Natural killer cell (primary cell): ENCODE results near the gene TMEM181. TPM values are rescaled to one million over a fixed set of nuclear protein-coding genes. Genes with fewer than 3 reads are reported as not detected.

Experiments used
- ATAC-seq, 3 donors: fragments of 150-1000 bp in 2 of 3; fragments of 200-7000 bp in 1 of 3; cut with Tn5 transposase; 1 replicate in 1 of 3; 2 replicates in 2 of 3; pipeline ENCODE4 v1.10.0; 2021; ENCODE audit warnings: mild to moderate bottlenecking in 2 of 3, moderate library complexity in 2 of 3
- DNase-seq, 2 donors: peaks; one replicate each; pipeline versions ENCODE4 v3.0.0 to v3.0.0-alpha.2; 2013 to 2021; ENCODE audit warnings: mixed read lengths in 1 of 2
- H3K27ac ChIP-seq: one replicate; pipeline ENCODE4 v1.5.1; 2013; ENCODE audit warnings: mild to moderate bottlenecking, low read length
- H3K27me3 ChIP-seq: one replicate; pipeline ENCODE4 v1.6.1; 2013; ENCODE audit warnings: low read length; ENCODE audit not compliant: control insufficient read depth, insufficient read depth
- H3K36me3 ChIP-seq: one replicate; pipeline ENCODE4 v1.6.1; 2013; ENCODE audit warnings: low read length; ENCODE audit not compliant: control insufficient read depth, insufficient read depth
- H3K4me1 ChIP-seq: one replicate; pipeline ENCODE4 v1.6.1; 2013; ENCODE audit warnings: low read length; ENCODE audit not compliant: control insufficient read depth, insufficient read depth
- H3K4me3 ChIP-seq: one replicate; pipeline ENCODE4 v1.5.1; 2013; ENCODE audit warnings: low read length
- H3K9me3 ChIP-seq: one replicate; pipeline ENCODE4 v1.6.1; 2013; ENCODE audit warnings: low read length; ENCODE audit not compliant: control insufficient read depth, insufficient read depth
- H3K27ac Mint-ChIP-seq, 2 donors: one replicate each; pipeline ENCODE4 v1.8.0; 2022; ENCODE audit warnings: mild to moderate bottlenecking in 2 of 2, mixed read lengths in 2 of 2, moderate library complexity in 1 of 2
- H3K27me3 Mint-ChIP-seq, 2 donors: one replicate each; pipeline ENCODE4 v1.8.0; 2022; ENCODE audit warnings: low read depth in 2 of 2, mixed read lengths in 2 of 2
- H3K36me3 Mint-ChIP-seq: one replicate; pipeline ENCODE4 v1.8.0; 2022; ENCODE audit warnings: mixed read lengths
- H3K4me1 Mint-ChIP-seq, 2 donors: one replicate each; pipeline ENCODE4 v1.8.0; 2022; ENCODE audit warnings: mixed read lengths in 2 of 2
- H3K4me3 Mint-ChIP-seq: one replicate; pipeline ENCODE4 v1.8.0; 2022; ENCODE audit warnings: mild to moderate bottlenecking, moderate library complexity, mixed read lengths
- H3K9me3 Mint-ChIP-seq, 2 donors: one replicate each; pipeline ENCODE4 v1.8.0; 2022; ENCODE audit warnings: mixed read lengths in 2 of 2
- CTCF ChIP-seq: fragments of 200-600 bp; IDR thresholded peaks from one replicate; pipeline ENCODE4 v1.8.0; 2022; ENCODE audit warnings: antibody characterized with exemption
- WGBS: methylation state at CpG from one replicate; pipeline ENCODE4 v1.1.7; 2013; ENCODE audit warnings: missing lambda C conversion rate; ENCODE audit not compliant: insufficient coverage; 5-methylcytosine and 5-hydroxymethylcytosine counted together
- intact Hi-C: fragments of 100-400 bp; cut with micrococcal nuclease; formaldehyde crosslinking; loops from one replicate; pipeline ENCODE4 v1.14.2; 2022
- total RNA-seq, 4 donors: library from RNA; stranded (reverse); fragments of 120-200 nt in 1 of 4; gene quantifications; one replicate each; pipeline versions ENCODE4 v1.2.3 to v1.2.4, GENCODE V29; 2013 to 2022

Gene TMEM181
- total RNA-seq, 3 donors from 2014 or later (not counting 1 experiment from before 2014, with no cell fraction given): 44.8 to 60.9 (median 45.0) TPM

GRCh38 chr6:158565482-158566040 is 5.7 kb downstream of the TMEM181 start:
- intact Hi-C loops: loop anchor here (5.0 to 10.0 kb wide), 2 partner anchors 87 to 149 kb away; partner anchors contain the start of gene SYTL3
- H3K4me1 Mint-ChIP-seq: peaks cover 95 to 98% of the 10 kb centered on the region in 2 donors
- H3K36me3 Mint-ChIP-seq: no peaks in the 10 kb centered on the region
- Histone ChIP-seq H3K4me3 (peak overlapping the region; percentile 4), H3K36me3 (no peaks in the 10 kb centered on the region), H3K9me3 (no peaks in the 10 kb centered on the region), H3K27ac (peak overlapping the region; percentile 75), H3K27me3 (no peaks in the 10 kb centered on the region), H3K4me1 (peaks cover 100% of the 10 kb centered on the region)
- no peaks in the 10 kb centered on the region for H3K27me3 Mint-ChIP-seq
- no peak for DNase-seq
- peak overlapping the region; percentile 88 to 96 for H3K27ac Mint-ChIP-seq
- TF ChIP-seq CTCF: no peak
- no peaks in the 10 kb centered on the region for H3K9me3 Mint-ChIP-seq
- H3K4me3 Mint-ChIP-seq: peak overlapping the region; percentile 89
- WGBS: 83% methylated on average over 14 of the region's 14 CpGs
- ATAC-seq: no peak

GRCh38 chr6:158566207-158566818 is 6.4 kb downstream of the TMEM181 start:
- Histone ChIP-seq H3K4me1 (peaks cover 100% of the 10 kb centered on the region), H3K36me3 (no peaks in the 10 kb centered on the region), H3K9me3 (no peaks in the 10 kb centered on the region), H3K27ac (peak overlapping the region; percentile 75), H3K27me3 (no peaks in the 10 kb centered on the region), H3K4me3 (no peak overlapping the region)
- no peaks in the 10 kb centered on the region for H3K9me3 Mint-ChIP-seq
- DNase-seq (no peak), ATAC-seq (peak in 1 of 3 donors; percentile 7)
- TF ChIP-seq CTCF: no peak
- no peaks in the 10 kb centered on the region for H3K36me3 Mint-ChIP-seq
- intact Hi-C loops: loop anchor here (5.0 to 10.0 kb wide), 2 partner anchors 86 to 148 kb away; partner anchors contain the start of gene SYTL3
- peak overlapping the region; percentile 88 to 96 for H3K27ac Mint-ChIP-seq
- 78% methylated on average over 7 of the region's 9 CpGs for WGBS
- H3K4me1 Mint-ChIP-seq: peaks cover 89 to 93% of the 10 kb centered on the region in 2 donors
- no peaks in the 10 kb centered on the region for H3K27me3 Mint-ChIP-seq
- H3K4me3 Mint-ChIP-seq: peak overlapping the region; percentile 89

- no peaks in the 10 kb centered on the region for H3K36me3 Mint-ChIP-seq
- H3K27me3 ChIP-seq: no peaks in the 10 kb centered on the region
- no peak for DNase-seq
- H3K9me3 Mint-ChIP-seq: no peaks in the 10 kb centered on the region
- intact Hi-C loops: loop anchor here (5.0 to 10.0 kb wide), 2 partner anchors 85 to 148 kb away; partner anchors contain the start of gene SYTL3
- H3K27ac Mint-ChIP-seq: peak overlapping the region; percentile 88 to 96
- H3K4me3 ChIP-seq: no peak overlapping the region
- ATAC-seq: no peak
- no peaks in the 10 kb centered on the region for H3K27me3 Mint-ChIP-seq
- no peak for TF ChIP-seq CTCF
- peaks cover 86 to 92% of the 10 kb centered on the region in 2 donors for H3K4me1 Mint-ChIP-seq
- H3K27ac ChIP-seq: peak overlapping the region; percentile 75
- 94% methylated on average over 10 of the region's 10 CpGs for WGBS
- H3K9me3 ChIP-seq: no peaks in the 10 kb centered on the region
- peaks cover 100% of the 10 kb centered on the region for H3K4me1 ChIP-seq
- H3K4me3 Mint-ChIP-seq: peak overlapping the region; percentile 89
- no peaks in the 10 kb centered on the region for H3K36me3 ChIP-seq
These were observed 7.3 kb downstream of the TMEM181 start for GRCh38 chr6:158567152-158567551.
